HAP-1 (cell line): ENCODE results near the gene SHD.
"Not testable (repeated sequence)": the region's sequence is repeated elsewhere in the genome, so short reads cannot be mapped to it uniquely, and the experiment has no call there.

ENCODE experiments used
- DNase-seq, 2 experiments: peaks; one replicate each; pipeline ENCODE4 v3.0.0-alpha.2; 2016 to 2020; ENCODE audit warnings: low spot score in 2 of 2
- H3K27me3 ChIP-seq: fragments of 250-450 bp; sonication (Bioruptor Pico); 2 replicates; pipeline ENCODE4 v1.5.1; 2020; ENCODE audit warnings: low read depth, mild to moderate bottlenecking, moderate library complexity
- H3K36me3 ChIP-seq: fragments of 250-450 bp; sonication (Bioruptor Pico); replicated peaks from 2 replicates; pipeline ENCODE4 v1.5.1; 2020; ENCODE audit warnings: mild to moderate bottlenecking
- H3K4me1 ChIP-seq: fragments of 250-450 bp; sonication (Bioruptor Pico); 2 replicates; pipeline ENCODE4 v1.5.1; 2020; ENCODE audit warnings: mild to moderate bottlenecking
- H3K4me3 ChIP-seq: fragments of 250-450 bp; sonication (Bioruptor Pico); 2 replicates; pipeline ENCODE4 v1.5.1; 2020; ENCODE audit warnings: mild to moderate bottlenecking, moderate library complexity
- H3K9me3 ChIP-seq: fragments of 250-450 bp; sonication (Bioruptor Pico); 2 replicates; pipeline ENCODE4 v1.5.1; 2020; ENCODE audit warnings: mild to moderate bottlenecking, moderate library complexity
- in situ Hi-C: fragments of 300-500 bp; cut with MboI; formaldehyde crosslinking; loops from 3 replicates; pipeline ENCODE4 v1.14.3; 2020; ENCODE audit warnings: low sequenced_read_pairs, inconsistent platforms, mixed read lengths

Gene SHD, protein sequence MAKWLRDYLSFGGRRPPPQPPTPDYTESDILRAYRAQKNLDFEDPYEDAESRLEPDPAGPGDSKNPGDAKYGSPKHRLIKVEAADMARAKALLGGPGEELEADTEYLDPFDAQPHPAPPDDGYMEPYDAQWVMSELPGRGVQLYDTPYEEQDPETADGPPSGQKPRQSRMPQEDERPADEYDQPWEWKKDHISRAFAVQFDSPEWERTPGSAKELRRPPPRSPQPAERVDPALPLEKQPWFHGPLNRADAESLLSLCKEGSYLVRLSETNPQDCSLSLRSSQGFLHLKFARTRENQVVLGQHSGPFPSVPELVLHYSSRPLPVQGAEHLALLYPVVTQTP

DNA sequence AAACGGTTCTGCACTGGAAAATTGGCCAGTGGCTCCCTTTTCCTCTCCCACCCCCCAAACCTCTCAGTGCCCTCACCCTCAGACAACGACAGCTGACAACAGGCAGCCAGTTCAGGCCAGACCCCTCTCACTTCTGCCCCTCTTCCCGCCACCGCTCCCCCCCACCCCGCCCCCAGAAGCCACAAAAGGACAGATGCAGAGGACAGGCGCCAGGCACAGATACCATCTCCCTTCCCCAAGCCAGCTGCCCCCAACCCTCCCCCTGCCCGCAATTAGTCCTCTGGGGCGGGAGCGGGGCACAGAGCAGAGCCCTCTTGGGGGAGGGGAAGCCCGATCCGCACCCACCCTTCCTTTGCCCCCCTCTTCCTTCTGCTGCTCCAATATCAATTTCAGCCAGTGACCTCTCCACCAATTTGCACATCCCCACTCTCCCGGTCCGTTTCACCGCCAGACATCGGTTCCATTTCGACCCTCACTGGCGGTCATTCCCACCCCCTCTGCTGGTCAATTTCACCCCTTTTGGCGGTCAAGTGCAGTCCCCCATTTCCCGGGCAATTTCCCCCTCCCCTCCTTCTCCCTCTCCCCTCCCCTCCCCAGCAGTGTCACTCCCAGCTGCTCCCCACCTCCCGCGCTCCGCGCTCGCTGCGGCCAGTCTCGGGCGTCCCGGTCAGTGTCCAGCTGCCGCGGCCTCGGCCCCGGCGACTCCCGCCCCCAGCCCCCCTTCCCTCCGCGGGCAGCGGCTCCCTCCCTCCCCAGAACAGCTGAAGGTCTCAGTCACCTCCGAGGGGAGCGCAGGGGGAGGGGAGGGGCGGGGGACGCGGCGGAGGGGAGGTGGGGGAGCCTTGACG, at the start of gene SHD:
Gene SHD, plus strand, starts transcription at position 848 of the 848 bp plus-strand sequence. CDS start 798 bp downstream, outside the sequence.
- no peak for DNase-seq
- H3K4me1 ChIP-seq, result no peaks in the 10 kb centered on the region
- in situ Hi-C loops, result no loop called here
- peaks cover 52% of the 10 kb centered on the region for H3K27me3 ChIP-seq
- no peaks in the 10 kb centered on the region for H3K9me3 ChIP-seq
- H3K36me3 ChIP-seq, result no peaks in the 10 kb centered on the region
- no peak within 1 kb of the TSS; the same call in 1 of the 2 replicates for H3K4me3 ChIP-seq

DNA sequence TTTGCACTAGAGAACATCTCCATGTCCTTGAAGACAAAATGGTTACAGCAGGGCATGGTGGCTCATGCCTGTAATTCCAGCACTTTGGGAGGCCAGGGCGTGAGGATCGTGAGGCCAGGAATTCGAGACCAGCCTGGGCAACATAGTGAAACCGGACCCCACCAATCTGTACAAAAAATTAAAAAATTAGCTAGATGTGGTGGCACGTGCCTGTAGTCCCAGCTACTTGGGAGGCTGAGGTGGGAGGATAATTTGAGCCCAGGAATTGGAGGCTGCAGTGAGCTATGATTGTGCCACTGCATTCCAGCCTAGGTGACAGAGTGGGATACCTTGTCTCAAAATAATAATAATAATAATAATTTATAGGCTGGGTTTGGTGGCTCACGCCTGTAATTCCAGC, 48.8 kb upstream of the SHD start:
- H3K36me3 ChIP-seq, DNase-seq, H3K4me3 ChIP-seq, H3K27me3 ChIP-seq, in situ Hi-C loops, H3K9me3 ChIP-seq, H3K4me1 ChIP-seq: not testable (repeated sequence)

DNA sequence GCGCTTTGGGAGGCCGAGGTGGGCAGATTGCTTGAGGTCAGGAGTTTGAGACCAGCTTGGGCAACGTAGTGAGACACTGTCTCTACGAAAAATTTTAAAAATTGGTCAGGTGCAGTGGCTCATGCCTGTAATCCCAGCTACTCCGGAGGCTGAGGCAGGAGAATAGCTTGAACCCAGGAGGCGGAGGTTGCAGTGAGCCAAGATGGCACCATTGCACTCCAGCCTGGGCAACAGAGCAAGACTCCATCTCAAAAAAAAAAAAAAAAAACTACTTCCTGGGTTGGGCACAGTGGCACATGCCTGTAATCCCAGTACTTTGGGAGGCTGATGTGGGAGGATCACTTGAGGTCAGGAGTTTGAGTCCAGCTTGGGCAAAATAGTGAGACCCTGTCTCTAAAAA, 47.5 kb upstream of the SHD start:
- DNase-seq, result not testable (repeated sequence)

DNA sequence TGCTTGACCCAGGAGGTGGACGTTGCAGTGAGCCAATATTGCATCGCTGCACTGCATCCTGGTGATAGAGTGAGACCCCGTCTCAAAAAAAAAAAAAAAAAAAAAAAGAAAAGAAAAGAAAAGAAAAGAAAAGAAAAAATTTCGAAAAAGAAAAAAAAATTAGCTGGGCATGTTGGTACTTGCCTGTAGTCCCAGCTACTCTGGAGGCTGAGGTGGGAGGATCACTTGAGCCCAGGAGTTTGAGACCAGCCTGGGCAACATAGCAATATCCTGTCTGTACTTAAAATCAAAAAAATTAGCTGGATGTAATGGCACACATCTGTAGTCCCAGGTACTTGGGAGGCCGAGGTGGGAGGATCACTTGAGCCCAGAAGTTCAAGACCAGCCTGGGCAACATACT, 46.9 kb upstream of the SHD start:
- in situ Hi-C loops, DNase-seq, H3K4me1 ChIP-seq: not testable (repeated sequence)

More for the DNA sequence above, 47.5 kb upstream of the SHD start:
- H3K4me1 ChIP-seq, H3K27me3 ChIP-seq, H3K36me3 ChIP-seq, H3K9me3 ChIP-seq, H3K4me3 ChIP-seq, in situ Hi-C loops: not testable (repeated sequence)

DNA sequence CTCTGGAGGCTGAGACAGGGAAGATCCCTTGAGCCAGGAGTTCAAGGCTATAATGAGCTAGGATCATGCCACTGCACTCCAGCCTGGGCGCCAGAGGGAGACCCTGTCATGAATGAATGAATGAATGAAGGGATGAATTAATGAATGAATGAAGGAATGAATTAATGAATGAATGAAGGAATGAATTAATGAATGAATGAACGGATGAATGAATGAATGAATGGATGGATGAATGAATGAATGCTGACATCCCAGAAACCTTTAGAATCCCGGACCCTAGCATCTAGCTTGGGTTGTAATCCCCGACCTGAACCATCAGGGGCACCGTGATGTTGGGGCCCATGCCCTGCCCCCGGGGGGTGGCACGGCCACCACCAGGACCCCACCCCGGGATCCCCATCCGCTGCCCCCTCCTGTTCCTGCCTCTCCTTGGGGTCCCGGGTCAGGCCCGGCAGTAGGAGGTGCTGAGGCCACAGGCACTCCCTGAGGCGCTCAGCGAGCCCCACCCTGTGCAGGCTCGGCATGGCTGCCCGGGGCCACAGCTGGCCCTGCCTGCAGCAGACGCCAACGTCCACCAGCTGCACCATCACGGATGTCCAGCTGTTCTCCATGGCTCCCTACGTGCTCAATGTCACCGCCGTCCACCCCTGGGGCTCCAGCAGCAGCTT, 46.3 kb upstream of the SHD start:
- DNase-seq, result no peak
- no peaks in the 10 kb centered on the region for H3K9me3 ChIP-seq
- no peak overlapping the region for H3K4me3 ChIP-seq

More for the DNA sequence above, 46.9 kb upstream of the SHD start:
- not testable (repeated sequence) for H3K36me3 ChIP-seq, H3K27me3 ChIP-seq, H3K9me3 ChIP-seq, H3K4me3 ChIP-seq

DNA sequence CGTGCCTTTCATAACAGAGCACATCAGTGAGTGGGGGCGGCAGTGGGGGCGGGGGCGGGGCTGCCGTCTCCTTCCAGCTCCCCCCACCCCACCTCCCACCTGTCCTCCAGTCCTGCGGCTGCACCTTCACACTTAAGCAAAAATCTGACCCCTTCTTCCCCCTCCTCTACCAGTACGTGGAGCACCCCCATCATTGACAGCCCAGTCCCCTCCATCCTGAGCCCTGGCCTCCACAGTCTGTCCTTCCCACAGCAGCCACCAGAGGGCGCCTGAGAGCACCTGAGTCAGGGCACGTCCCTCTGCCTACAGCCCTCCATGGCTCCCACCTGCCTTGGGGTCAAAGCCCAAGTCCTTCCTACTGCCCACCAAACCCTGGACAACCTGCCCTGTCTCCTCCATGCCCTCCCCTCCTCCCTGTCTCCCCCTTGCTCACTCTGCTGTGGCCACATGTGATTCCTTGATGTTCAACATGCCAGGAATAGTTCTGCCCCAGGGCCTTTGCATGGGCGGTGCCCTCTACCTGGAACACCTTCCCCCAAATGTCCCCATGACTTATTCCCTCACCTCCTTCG, 45.7 kb upstream of the SHD start:
- H3K9me3 ChIP-seq, result no peaks in the 10 kb centered on the region
- no peaks in the 10 kb centered on the region for H3K4me1 ChIP-seq
- in situ Hi-C loops, result no loop called here
- H3K27me3 ChIP-seq, result no peaks in the 10 kb centered on the region
- H3K4me3 ChIP-seq, result no peak overlapping the region
- DNase-seq, result peak in 1 of 2 experiments; percentile 84
- H3K36me3 ChIP-seq, result no peaks in the 10 kb centered on the region

More for the DNA sequence above, 46.3 kb upstream of the SHD start:
- Histone ChIP-seq H3K36me3 (no peaks in the 10 kb centered on the region), H3K4me1 (no peaks in the 10 kb centered on the region), H3K27me3 (peaks cover under 1% of the 10 kb centered on the region; the same call in 1 of the 2 replicates)
- in situ Hi-C loops, result no loop called here

DNA sequence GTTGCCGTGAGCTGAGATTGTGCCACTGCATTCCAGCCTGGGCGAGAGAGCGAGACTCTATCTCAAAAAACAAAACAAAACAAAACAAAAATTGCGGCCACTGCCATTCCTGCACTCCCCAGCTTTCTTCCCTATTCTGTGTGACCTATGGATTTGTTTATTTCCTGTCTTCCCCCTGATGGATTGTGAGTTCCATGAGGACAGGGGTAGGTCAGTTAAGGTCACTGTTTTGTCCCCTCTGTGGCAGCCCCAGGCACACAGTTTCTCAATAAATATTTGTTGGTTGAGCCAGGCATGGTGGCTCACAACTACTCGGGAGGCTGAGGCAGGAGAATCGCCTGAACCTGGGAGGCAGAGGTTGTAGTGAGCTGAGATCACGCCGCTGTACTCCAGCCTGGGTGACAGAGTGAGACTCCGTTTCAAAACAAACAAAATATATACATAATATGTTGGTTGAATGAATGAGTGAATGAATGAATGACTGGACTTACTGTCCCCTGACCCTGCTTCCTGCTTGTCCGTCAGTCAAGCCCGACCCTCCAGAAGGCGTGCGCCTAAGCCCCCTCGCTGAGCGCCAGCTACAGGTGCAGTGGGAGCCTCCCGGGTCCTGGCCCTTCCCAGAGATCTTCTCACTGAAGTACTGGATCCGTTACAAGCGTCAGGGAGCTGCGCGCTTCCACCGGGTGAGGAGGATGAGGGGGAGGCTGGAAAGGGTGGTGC, 44.8 kb upstream of the SHD start:
- Histone ChIP-seq H3K9me3 (no peaks in the 10 kb centered on the region), H3K4me1 (no peaks in the 10 kb centered on the region), H3K4me3 (no peak overlapping the region), H3K36me3 (no peaks in the 10 kb centered on the region), H3K27me3 (no peaks in the 10 kb centered on the region)
- in situ Hi-C loops, result no loop called here
- DNase-seq, result no peak

DNA sequence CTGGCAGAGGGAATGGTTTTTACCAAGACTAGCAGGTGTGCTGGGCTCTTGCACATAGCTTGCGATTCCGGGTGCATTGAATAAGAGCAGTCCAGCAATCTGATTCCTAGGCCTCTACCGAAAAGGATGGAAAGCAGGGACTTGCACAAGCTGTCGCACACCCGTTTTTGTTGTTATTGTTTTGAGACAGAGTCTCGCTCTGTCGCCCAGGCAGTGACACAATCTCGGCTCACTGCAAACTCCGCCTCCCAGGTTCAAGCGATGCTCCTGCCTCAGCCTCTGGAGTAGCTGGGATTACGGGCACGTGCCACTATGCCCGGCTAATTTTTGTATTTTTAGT, 44.2 kb upstream of the SHD start:
- Histone ChIP-seq H3K36me3 (no peaks in the 10 kb centered on the region), H3K27me3 (no peaks in the 10 kb centered on the region), H3K9me3 (no peaks in the 10 kb centered on the region), H3K4me1 (no peaks in the 10 kb centered on the region), H3K4me3 (no peak overlapping the region)
- no peak for DNase-seq
- in situ Hi-C loops, result no loop called here

DNA sequence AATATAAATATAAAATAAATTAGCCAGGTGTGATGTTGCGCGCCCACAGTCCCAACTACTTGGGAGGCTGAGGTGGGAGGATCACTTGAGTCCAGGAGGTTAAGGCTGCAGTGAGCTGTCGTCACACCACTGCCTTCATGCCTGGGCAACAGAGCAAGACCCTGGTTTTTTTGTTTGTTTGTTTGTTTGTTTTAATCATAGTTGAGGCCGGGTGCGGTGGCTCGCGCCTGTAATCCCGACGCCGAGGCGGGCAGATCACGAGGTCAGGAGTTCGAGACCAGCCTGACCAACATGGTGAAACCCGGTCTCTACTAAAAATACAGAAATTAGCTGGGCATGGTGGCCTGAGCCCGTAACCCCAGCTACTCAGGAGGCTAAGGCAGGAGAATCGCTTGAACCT, 41.6 kb upstream of the SHD start:
- DNase-seq, in situ Hi-C loops, H3K36me3 ChIP-seq, H3K4me1 ChIP-seq, H3K4me3 ChIP-seq, H3K27me3 ChIP-seq, H3K9me3 ChIP-seq: not testable (repeated sequence)

DNA sequence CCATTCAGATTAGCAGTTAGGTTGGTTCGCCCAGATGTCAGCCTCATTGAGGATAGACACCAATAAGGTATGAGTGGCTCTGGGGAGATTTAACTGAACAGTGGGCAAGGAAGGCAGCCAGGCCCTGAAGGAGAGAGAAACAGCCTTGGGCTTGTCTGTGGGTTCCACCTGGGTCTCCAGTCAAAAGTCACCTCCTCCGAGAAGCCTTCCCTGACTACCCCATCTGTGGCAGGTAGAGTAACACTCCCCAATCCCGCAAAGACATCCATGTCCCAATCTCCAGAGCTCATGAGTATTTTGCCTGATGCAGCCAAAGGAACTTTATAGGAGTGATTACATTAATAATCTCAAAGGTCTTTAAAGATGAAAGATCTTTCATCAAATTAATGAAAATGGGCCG, 40.2 kb upstream of the SHD start:
- Histone ChIP-seq H3K27me3 (no peaks in the 10 kb centered on the region), H3K4me1 (no peaks in the 10 kb centered on the region)
- no peak for DNase-seq

DNA sequence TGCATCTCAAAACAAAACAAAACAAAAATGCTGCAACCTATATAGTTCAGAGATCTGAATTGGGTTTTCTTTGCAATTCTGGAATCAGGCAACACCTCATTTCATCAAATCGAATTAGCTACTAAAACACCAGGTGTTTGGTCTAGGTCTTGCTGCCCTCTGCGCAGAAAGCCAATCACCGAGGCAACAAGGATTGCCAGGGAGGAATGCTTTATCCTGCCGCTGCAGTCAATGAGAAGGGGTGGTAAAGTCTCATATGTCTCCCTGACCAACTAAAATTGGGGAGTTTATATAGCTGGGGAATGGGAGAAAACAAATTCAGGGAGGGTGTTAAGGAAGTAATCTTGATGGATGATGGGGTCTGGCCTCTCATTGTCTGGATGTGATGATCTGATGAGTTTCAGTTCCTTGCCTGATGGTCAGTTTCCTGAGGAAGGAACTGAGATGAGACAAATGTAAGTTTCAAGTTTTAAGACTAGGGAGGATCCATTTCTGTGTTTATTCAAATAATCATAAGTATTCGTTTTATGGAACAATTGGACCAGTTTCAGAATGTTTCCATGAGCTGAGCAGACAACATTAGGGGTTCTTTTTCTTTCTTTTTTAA, 37.1 kb upstream of the SHD start:
- peaks cover 5% of the 10 kb centered on the region for H3K4me1 ChIP-seq
- in situ Hi-C loops, result no loop called here
- no peak for DNase-seq
- H3K27me3 ChIP-seq, result no peaks in the 10 kb centered on the region
- no peaks in the 10 kb centered on the region; the same call in 1 of the 2 replicates for H3K9me3 ChIP-seq
- H3K36me3 ChIP-seq, result no peaks in the 10 kb centered on the region
- H3K4me3 ChIP-seq, result no peak overlapping the region

More for the DNA sequence above, 40.2 kb upstream of the SHD start:
- in situ Hi-C loops, result no loop called here
- H3K9me3 ChIP-seq, result no peaks in the 10 kb centered on the region; the same call in 1 of the 2 replicates
- no peak overlapping the region for H3K4me3 ChIP-seq
- no peaks in the 10 kb centered on the region for H3K36me3 ChIP-seq

DNA sequence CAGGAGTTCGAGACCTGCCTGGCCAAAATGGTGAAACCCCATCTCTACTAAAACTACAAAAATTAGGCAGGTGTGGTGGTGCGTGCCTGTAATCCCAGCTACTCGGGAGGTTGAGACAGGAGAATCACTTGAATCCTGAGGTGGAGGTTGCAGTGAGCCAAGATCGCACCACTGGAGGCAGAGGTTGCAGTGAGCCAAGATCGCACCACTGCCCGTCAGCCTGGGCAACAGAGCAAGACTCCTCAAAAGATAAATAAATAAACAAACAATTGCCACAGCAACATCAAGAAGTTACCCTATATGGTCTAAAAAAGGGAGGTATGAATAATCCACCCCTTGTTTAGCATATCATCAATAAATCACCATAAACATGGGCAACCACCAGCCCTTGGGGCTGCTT, 33.1 kb upstream of the SHD start:
- H3K27me3 ChIP-seq, H3K9me3 ChIP-seq, H3K4me3 ChIP-seq, H3K4me1 ChIP-seq, in situ Hi-C loops, DNase-seq: not testable (repeated sequence)
- H3K36me3 ChIP-seq, result peaks cover 14% of the 10 kb centered on the region
